ENCODE measurements around the gene CYGB.

Gene CYGB

GRCh38 chr17:76549215-76549518 lies 11.7 kb upstream of the CYGB start:
- DNase-seq: no peak

DNA sequence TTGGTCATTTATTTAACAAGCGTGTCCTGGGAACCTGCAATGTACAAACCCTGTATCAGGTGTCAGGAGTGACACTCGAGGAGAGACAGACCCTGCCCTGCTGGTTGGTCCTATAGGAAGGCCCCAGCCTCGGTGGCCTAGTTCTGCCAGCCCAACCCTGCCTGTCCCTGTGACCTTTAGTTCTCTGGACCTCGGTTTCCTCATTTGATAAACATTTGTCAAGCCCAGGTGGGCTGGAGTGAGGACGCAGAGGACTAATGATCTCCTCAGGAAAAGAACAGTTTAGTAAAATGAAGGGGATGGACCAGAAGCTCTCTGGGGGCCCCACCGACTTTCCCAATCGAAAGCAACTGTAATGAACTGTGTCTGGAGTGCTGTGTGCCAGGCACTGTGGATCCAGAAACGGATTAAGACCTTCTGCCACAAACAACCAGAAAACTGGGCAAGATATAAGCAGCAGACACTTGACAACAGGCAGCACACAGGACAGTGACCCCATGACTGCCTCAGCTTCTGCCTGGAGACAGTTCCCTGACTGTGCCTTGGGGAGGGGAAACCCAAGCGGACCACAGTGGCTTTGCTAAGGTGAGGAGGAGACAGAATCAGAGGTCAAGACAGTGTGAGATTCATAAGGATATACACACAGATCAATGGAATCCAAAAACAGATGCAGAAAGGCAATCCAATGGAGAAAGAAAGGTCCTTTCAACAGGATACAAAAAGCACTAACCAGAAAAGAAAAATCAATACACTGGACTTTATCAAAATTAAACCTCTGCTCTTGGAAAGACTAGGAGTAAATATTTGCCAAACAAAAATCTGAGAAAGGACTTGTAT lies 11.1 kb upstream of the CYGB start:
- DNase-seq: no peak

DNA sequence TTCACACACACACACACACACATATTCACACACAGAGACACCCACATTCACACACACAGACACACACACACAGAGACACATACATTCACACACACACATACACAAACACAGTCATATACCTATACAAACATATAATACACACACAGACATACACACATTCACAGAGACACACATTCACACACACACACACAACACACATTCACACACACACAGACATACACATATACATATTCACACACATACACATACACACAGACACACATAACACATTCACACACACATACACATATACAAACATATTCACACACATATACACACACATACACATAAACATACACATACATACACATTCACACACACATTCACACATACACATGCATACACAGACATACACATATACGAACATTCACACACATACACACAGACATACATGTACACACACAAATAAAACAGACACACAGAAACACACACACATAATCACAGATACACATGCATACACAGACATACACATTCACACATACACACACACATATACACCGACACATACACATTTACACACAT lies 10.2 kb upstream of the CYGB start:
- DNase-seq: no peak

GRCh38 chr17:76547183-76547641 lies 9.7 kb upstream of the CYGB start:
- peak; percentile 63 for DNase-seq

- no peak for DNase-seq
Measured at GRCh38 chr17:76546556-76547182, 9.2 kb upstream of the CYGB start.

DNA sequence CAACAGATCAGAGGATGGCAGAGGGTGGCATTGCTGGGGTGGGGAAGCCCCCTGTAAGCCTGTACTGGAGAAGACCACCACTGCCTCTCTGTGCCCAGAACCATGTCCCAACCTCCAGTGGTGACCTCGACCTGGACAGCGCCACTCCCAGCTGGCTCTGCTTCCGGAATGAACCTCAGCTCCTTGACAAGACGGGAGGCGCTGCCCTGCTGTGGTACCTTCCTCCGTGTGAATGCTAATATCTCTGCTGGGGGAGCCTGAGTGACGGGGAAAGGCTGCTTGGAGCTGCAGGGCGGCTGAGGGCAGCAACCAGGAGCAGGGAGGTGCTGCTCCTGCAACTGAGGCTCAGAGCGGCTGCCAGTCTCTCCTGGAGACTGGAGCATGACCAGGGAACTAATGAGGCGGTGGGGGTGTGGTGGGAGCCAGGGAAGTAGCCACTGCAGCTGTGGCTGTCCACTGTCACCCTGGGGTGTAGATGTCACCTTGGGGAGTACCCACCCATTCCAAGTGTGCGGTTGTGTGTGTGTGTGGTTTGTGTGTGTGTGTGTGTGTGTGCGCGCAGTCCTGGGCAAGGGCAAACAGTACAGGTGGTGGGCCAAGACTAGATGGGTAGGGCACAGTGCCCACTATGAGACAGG lies 8.5 kb upstream of the CYGB start:
- DNase-seq: no peak

- DNase-seq: peak; percentile 53
Measured at GRCh38 chr17:76544546-76545365, 7.2 kb upstream of the CYGB start.

GRCh38 chr17:76543826-76544545 lies 6.5 kb upstream of the CYGB start:
- peak; percentile 53 for DNase-seq

- DNase-seq: peak; percentile 39
Measured at GRCh38 chr17:76543482-76543825, 5.9 kb upstream of the CYGB start.

DNA sequence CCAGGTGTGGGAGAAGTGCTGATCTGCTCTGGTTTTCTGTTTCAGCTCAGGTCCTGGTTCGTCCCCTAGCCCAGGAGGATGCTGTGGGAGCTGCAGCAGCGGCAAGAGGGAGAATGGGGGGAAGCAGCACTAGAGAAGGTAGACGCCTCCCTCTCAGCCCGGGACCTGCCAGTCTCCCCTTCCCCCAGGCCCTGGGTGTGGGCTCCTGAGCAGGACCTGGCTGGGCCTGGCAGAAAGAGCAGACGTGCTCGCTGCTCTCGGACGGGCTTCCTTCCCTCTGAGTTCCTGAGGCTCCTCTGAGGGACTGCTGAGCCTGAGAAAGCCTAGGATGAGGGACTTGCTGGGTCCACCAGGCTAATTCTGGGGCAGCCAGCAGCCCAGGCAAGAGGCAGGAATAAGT lies 5.5 kb upstream of the CYGB start:
- DNase-seq: no peak

GRCh38 chr17:76542566-76542971 lies 5.1 kb upstream of the CYGB start:
- no peak for DNase-seq

- no peak for DNase-seq
Measured at GRCh38 chr17:76541739-76542454, 4.4 kb upstream of the CYGB start.

DNA sequence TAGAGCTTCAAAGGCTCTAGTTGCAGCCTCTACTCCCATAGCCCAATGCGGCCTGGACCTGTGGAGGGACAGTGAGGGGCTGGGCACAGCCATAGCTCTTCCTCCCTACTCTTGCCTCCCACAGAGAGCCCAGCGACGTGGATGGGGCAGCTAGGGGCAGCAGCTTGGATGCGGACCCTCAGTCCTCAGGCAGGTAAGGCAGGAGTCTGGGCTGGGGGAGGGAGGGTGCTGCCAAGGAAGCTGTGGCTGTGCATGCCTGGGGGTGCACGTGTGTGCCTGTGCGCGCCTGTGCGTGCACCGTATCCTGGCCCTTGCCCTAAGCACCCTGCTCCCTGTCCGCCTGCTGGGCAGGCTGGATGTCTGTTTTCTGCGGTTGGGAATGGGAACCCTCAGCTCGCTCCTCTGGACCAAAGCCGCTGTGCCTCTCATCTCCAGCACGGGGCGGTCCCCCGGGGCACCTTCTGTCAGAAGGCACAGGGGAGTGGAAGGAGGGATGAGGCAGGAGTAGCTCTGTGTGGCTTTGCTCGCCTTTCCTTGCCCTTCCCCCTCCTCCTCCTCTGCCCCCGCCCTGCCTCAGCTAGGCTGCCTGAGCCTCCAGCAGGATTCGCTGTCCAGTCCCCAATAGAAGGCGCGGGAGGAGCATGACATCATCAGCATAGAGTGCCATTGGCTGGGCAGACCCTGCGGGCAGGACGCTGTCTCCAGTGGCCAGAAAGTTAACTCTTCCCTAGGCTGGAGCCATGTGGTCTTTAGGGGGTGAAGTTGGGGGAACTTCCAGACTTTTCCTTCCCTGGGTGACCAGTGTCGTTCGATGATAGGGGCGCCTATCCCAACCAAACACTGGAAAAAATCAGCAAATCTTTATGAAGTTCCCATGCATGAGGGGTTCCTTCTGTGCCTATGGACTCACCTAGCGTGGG lies 3.1 kb upstream of the CYGB start:
- DNase-seq: peak; percentile 91

- no peak for DNase-seq
Measured at GRCh38 chr17:76539631-76540271, 2.2 kb upstream of the CYGB start, which contains the start of gene PRCD. PRCD (plus strand) TSS chr17:76540044; CDS start chr17:76540142, 98 bp downstream.

GRCh38 chr17:76538941-76539570 lies 1.5 kb upstream of the CYGB start:
- DNase-seq: no peak

DNA sequence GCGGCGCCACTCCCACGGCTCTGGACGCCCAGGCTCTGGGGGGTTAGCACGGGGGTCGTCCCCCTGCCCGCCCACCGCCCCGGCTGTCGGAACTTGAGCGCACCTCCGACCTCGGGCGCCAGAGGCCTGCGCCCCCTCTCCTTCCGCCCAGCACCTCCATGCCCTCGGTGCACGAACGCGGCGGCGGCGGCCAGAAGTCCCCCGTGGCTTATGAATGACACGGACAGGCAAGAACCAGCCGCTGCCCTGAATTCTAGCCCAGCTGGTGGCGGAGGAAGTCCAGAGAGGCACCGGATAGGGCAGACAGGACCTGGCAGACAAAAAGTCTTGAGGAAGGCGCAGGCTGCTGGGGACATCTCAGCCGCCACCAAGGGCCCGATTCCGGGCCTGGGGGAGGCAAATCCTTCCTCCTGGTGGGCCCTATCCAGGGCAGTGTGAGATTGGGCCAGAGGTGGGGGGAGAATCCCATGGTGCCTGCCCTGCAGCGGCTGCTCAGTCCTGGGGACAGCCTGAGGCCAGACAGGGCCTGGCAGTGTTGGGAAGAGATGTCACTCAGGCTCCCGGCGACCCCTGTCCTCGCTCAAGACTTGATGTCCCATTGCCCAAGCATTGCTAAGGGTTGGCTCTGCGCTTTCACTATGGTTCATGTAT lies 897 bp upstream of the CYGB start:
- no peak for DNase-seq

DNA sequence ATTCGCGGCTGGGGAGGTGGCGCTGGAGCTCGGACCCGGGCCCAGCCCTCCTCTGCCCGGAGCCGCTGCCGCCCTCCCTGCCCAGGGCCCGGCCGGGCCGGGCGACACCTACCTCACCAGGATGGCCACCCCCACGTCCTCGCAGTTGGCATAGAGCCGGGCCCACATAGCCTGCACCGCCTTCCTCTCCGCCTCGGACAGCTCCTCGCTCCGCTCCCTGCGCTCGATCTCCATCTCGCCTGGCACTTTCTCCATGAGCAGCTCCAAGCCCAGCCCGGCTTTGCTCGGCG lies 276 bp downstream of the CYGB start:
- no peak for DNase-seq

DNA sequence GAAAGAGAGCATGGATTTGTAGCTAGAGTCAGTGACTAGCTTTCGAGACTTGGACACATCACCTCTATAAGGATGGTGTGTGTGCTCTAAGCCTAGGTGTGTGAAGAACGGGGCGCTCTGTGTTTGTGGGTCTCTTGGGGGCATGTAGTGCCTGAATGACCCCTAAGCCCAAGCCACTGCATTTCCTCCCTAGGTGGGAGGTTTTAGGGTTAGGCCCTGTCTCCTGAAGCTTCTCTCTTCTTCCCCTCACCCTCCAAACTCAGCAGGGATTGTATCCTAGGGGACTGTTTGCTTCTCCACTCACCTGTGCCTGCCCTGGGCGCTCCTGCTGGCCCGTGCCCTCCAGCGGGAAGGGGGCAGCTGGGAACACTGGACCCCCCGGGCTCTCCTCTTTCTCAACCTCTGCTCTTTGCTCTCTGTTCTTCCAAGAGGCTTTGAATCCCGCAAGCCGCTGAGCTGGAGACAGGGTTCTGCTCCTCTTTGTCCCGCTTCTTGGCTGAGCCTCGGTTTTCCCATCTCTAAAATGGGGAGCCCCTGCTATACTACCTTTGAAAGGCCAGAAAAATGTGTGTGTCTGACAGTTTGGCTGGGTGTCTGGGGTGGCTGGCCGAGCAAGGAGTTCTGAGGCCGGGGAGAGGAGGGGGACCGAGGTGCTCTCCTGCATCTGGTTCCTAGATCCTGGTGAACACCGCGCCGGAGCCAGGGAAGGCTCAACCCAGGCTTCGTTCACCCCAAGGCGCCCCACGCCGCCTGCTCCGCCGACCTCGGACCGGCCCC lies 810 bp downstream of the CYGB start:
- no peak for DNase-seq

Measured in NCI-H1092 treated with DMSO at 0.1 percent for 48 hours (cell line).